H1 (cell line): ENCODE measurements around the gene RALY. TPM values are rescaled to one million over a fixed set of nuclear protein-coding genes. Genes with fewer than 3 reads are reported as not detected.

ENCODE experiments used
- CTCF ChIA-PET: fragments of 300-600 bp; sonication (Branson Sonifier 250); formaldehyde crosslinking; loops from one replicate; lab custom pipeline; 2021; ENCODE audit not compliant: partially characterized antibody; lab: Charles Lee
- POLR2A ChIA-PET: fragments of 300-600 bp; sonication (Branson Sonifier 250); formaldehyde crosslinking; loops from one replicate; lab custom pipeline; 2021; ENCODE audit warnings: inconsistent platforms; ENCODE audit not compliant: partially characterized antibody; lab: Charles Lee
- DNase-seq, 2 experiments: peaks; one replicate each; pipeline versions ENCODE4 v3.0.0 to v3.0.0-alpha.2; 2010 to 2022; ENCODE audit warnings: low spot score in 2 of 2, low read depth in 1 of 2, mixed read lengths in 1 of 2
- FAIRE-seq: peaks from 2 replicates; lab custom pipeline; 2011; peaks lifted over from hg19 to GRCh38; lab: Jason Lieb, UNC
- H2AFZ ChIP-seq: 2 replicates; pipeline ENCODE4 v1.8.1; 2012; ENCODE audit warnings: low read length, inconsistent platforms
- H2AK5ac ChIP-seq: 2 replicates; pipeline ENCODE4 v1.6.1; 2013; ENCODE audit warnings: low read depth, low read length
- H2BK120ac ChIP-seq: replicated peaks from 2 replicates; pipeline ENCODE3; 2013; ENCODE audit warnings: low read depth, low read length, inconsistent platforms
- H2BK12ac ChIP-seq: 2 replicates; pipeline ENCODE4 v1.6.1; 2013; ENCODE audit warnings: low read depth, low read length
- H2BK15ac ChIP-seq: 2 replicates; pipeline ENCODE4 v1.6.1; 2013; ENCODE audit warnings: low read length
- H2BK20ac ChIP-seq: 2 replicates; pipeline ENCODE4 v1.6.1; 2013; ENCODE audit warnings: low read length
- H2BK5ac ChIP-seq: 2 replicates; pipeline ENCODE4 v1.6.1; 2013; ENCODE audit warnings: low read depth, low read length
- H3K14ac ChIP-seq: 2 replicates; pipeline ENCODE4 v1.6.1; 2013; ENCODE audit warnings: inconsistent platforms; ENCODE audit not compliant: insufficient read length
- H3K18ac ChIP-seq: 2 replicates; pipeline ENCODE4 v1.6.1; 2013; ENCODE audit warnings: low read length; ENCODE audit errors: extremely low read depth
- H3K23ac ChIP-seq: 2 replicates; pipeline ENCODE4 v1.6.1; 2013; ENCODE audit warnings: inconsistent platforms; ENCODE audit not compliant: insufficient read length
- H3K23me2 ChIP-seq: 2 replicates; pipeline ENCODE4 v1.6.1; 2013; ENCODE audit warnings: low read depth, low read length
- H3K27ac ChIP-seq: 2 replicates; pipeline ENCODE4 v1.6.1; 2011; ENCODE audit warnings: low read depth, low read length, inconsistent platforms
- H3K27me3 ChIP-seq, 4 experiments: replicated peaks in 1 of 4; 1 replicate in 1 of 4; 2 replicates in 3 of 4; pipeline versions ENCODE4 v1.6.1 to v1.8.1; 2011 to 2013; ENCODE audit warnings: low read length in 3 of 4, mild to moderate bottlenecking in 3 of 4, inconsistent platforms in 2 of 4, mixed read lengths in 2 of 4, moderate library complexity in 1 of 4; ENCODE audit not compliant: control insufficient read depth in 3 of 4, insufficient read depth in 3 of 4; ENCODE audit errors: extremely low read depth in 1 of 4
- H3K36me3 ChIP-seq, 4 experiments: 2 replicates each; pipeline versions ENCODE4 v1.6.1 to v1.8.1; 2011 to 2013; ENCODE audit warnings: mild to moderate bottlenecking in 4 of 4, low read length in 3 of 4, moderate library complexity in 2 of 4, control low read depth in 1 of 4, inconsistent platforms in 1 of 4; ENCODE audit not compliant: insufficient read depth in 4 of 4, control insufficient read depth in 2 of 4
- H3K4ac ChIP-seq: replicated peaks from 2 replicates; pipeline ENCODE3; 2013; ENCODE audit warnings: low read length, low read depth, mixed read lengths, inconsistent platforms; ENCODE audit not compliant: insufficient read length
- H3K4me1 ChIP-seq, 4 experiments: replicated peaks in 1 of 4; 1 replicate in 1 of 4; 2 replicates in 3 of 4; pipeline versions ENCODE4 v1.6.1 to v1.8.1; 2011 to 2013; ENCODE audit warnings: low read length in 3 of 4, inconsistent platforms in 2 of 4, mixed read lengths in 1 of 4; ENCODE audit not compliant: insufficient read depth in 4 of 4, control insufficient read depth in 3 of 4
- H3K4me2 ChIP-seq, 2 experiments: 2 replicates each; pipeline versions ENCODE4 v1.6.1 to v1.8.1; 2011 to 2013; ENCODE audit warnings: low read depth in 2 of 2, low read length in 2 of 2, control low read depth in 1 of 2, inconsistent platforms in 1 of 2, mild to moderate bottlenecking in 1 of 2; ENCODE audit not compliant: insufficient read depth in 1 of 2
- H3K4me3 ChIP-seq, 4 experiments: fragments of 200-600, 300-600 bp in 1 of 4; sonication (generic), shearing (Covaris generic), sonication (Bioruptor Twin) in 1 of 4; 2 replicates each; pipeline versions ENCODE4 v1.5.1 to v1.8.1; 2011 to 2016; ENCODE audit warnings: low read length in 4 of 4, low read depth in 3 of 4, control low read depth in 2 of 4, inconsistent platforms in 2 of 4, mild to moderate bottlenecking in 2 of 4, mixed read lengths in 1 of 4, moderate library complexity in 1 of 4; ENCODE audit not compliant: insufficient read depth in 2 of 4; ENCODE audit errors: extremely low read depth in 1 of 4
- H3K56ac ChIP-seq: replicated peaks from 2 replicates; pipeline ENCODE3; 2013; ENCODE audit warnings: low read depth, mild to moderate bottlenecking, mixed read lengths, low read length, inconsistent platforms; ENCODE audit not compliant: insufficient read length
- H3K79me1 ChIP-seq: 2 replicates; pipeline ENCODE4 v1.6.1; 2013; ENCODE audit warnings: low read depth, low read length, control low read depth
- H3K79me2 ChIP-seq, 2 experiments: 2 replicates each; pipeline versions ENCODE4 v1.6.1 to v1.8.1; 2012 to 2013; ENCODE audit warnings: low read length in 2 of 2, mild to moderate bottlenecking in 2 of 2, inconsistent platforms in 1 of 2; ENCODE audit not compliant: insufficient read depth in 2 of 2, control insufficient read depth in 1 of 2
- H3K9ac ChIP-seq, 4 experiments: replicated peaks in 1 of 4; 1 replicate in 1 of 4; 2 replicates in 3 of 4; pipeline versions ENCODE4 v1.6.1 to v1.8.1; 2011 to 2013; ENCODE audit warnings: low read depth in 3 of 4, low read length in 3 of 4, control low read depth in 2 of 4, mild to moderate bottlenecking in 2 of 4, moderate library complexity in 2 of 4, inconsistent platforms in 1 of 4; ENCODE audit errors: extremely low read depth in 1 of 4
- H3K9me3 ChIP-seq, 2 experiments: 2 replicates each; pipeline versions ENCODE4 v1.6.1 to v1.8.1; 2012 to 2013; ENCODE audit warnings: mild to moderate bottlenecking in 2 of 2, moderate library complexity in 2 of 2, control low read depth in 1 of 2, inconsistent platforms in 1 of 2, low read depth in 1 of 2, low read length in 1 of 2, mixed read lengths in 1 of 2; ENCODE audit not compliant: insufficient read depth in 2 of 2
- H4K20me1 ChIP-seq, 2 experiments: replicated peaks in 1 of 2; 2 replicates each; pipeline versions ENCODE3 to v1.8.1; 2011 to 2013; ENCODE audit warnings: inconsistent platforms in 2 of 2, low read length in 2 of 2, mild to moderate bottlenecking in 1 of 2; ENCODE audit not compliant: insufficient read depth in 2 of 2, control insufficient read depth in 1 of 2
- H4K5ac ChIP-seq: 2 replicates; pipeline ENCODE4 v1.6.1; 2013; ENCODE audit warnings: low read length, low read depth, mixed read lengths, inconsistent platforms; ENCODE audit not compliant: insufficient read length
- H4K8ac ChIP-seq: 2 replicates; pipeline ENCODE4 v1.8.0; 2013; ENCODE audit warnings: mild to moderate bottlenecking, moderate library complexity, low read length, inconsistent platforms; ENCODE audit not compliant: insufficient read depth; ENCODE audit errors: extremely low read depth
- H4K91ac ChIP-seq: replicated peaks from 2 replicates; pipeline ENCODE3; 2013; ENCODE audit warnings: low read length, mixed read lengths, inconsistent platforms; ENCODE audit not compliant: insufficient read length
- BRCA1 ChIP-seq: IDR thresholded peaks from 2 replicates; pipeline ENCODE4 v1.6.1; 2012; ENCODE audit warnings: low read depth, low read length, improper control_type of control experiment
- JUN ChIP-seq: IDR thresholded peaks from 2 replicates; pipeline ENCODE4 v1.6.1; 2011; ENCODE audit warnings: low read depth, mild to moderate bottlenecking, improper control_type of control experiment, low read length
- RNF2 ChIP-seq: fragments of 200-900, 300-1000 bp; sonication (generic); IDR thresholded peaks from 2 replicates; pipeline ENCODE4 v1.7.1; 2016; ENCODE audit warnings: borderline replicate concordance, low read depth, mild to moderate bottlenecking, antibody characterized with exemption, low read length; ENCODE audit not compliant: poor library complexity, severe bottlenecking; ENCODE audit errors: missing control alignments
- SP2 ChIP-seq: IDR thresholded peaks from 2 replicates; pipeline ENCODE4 v1.6.1; 2012; ENCODE audit warnings: mild to moderate bottlenecking, low read length, inconsistent platforms
- TAF7 ChIP-seq: optimal IDR thresholded peaks from 2 replicates; pipeline ENCODE3; 2011; ENCODE audit warnings: low read depth, mild to moderate bottlenecking, inconsistent platforms, low read length, moderate library complexity, borderline replicate concordance
- YY1 ChIP-seq: IDR thresholded peaks from 2 replicates; pipeline ENCODE4 v1.6.1; 2011; ENCODE audit warnings: low read depth, mild to moderate bottlenecking, low read length
- ZNF274 ChIP-seq: IDR thresholded peaks from 2 replicates; pipeline ENCODE4 v1.7.0; 2012; ENCODE audit warnings: low read length, borderline replicate concordance; ENCODE audit errors: extremely low read depth
- WGBS, 2 experiments: shearing (Covaris generic) in 1 of 2; methylation state at CpG; one replicate each; pipeline versions ENCODE4 v1.1.6 to v1.1.7; 2013 to 2015; ENCODE audit warnings: low lambda C conversion rate in 2 of 2, mixed read lengths in 2 of 2, inconsistent platforms in 1 of 2, low coverage in 1 of 2, missing lambda C conversion rate in 1 of 2; ENCODE audit not compliant: insufficient replicate concordance in 2 of 2, insufficient coverage in 1 of 2, insufficient read length in 1 of 2; ENCODE audit errors: extremely low coverage in 1 of 2, missing lambda C conversion rate in 1 of 2; 5-methylcytosine and 5-hydroxymethylcytosine counted together
- polyA plus RNA-seq, 7 experiments: library from polyadenylated mRNA; depleted of rRNA in 3 of 7; stranded (reverse) in 5 of 7; unstranded in 2 of 7; fragments of >200 nt in 5 of 7; fragments of 200-250 nt in 2 of 7; gene quantifications; 1 replicate in 5 of 7; 2 replicates in 1 of 7; 4 replicates in 1 of 7; pipeline versions ENCODE4 v1.2.1 to v1.2.3, GENCODE V29; 2011 to 2013; ENCODE audit warnings: missing spikeins in 2 of 7, mixed read lengths in 2 of 7
- total RNA-seq: library from RNA; stranded (reverse); fragmentation: NEBNext Ultra II Directional; extraction: Animal tissue kit (Norgen Biotek cat#: 25700); gene quantifications from 2 replicates; pipeline ENCODE4 v1.2.1, GENCODE V29; 2021

Gene RALY
- total and polyA plus RNA-seq, 2 of the 8 experiments (the other 6 are each of a cell fraction or from before 2014, with no cell fraction given) = 133 to 148 TPM

DNA sequence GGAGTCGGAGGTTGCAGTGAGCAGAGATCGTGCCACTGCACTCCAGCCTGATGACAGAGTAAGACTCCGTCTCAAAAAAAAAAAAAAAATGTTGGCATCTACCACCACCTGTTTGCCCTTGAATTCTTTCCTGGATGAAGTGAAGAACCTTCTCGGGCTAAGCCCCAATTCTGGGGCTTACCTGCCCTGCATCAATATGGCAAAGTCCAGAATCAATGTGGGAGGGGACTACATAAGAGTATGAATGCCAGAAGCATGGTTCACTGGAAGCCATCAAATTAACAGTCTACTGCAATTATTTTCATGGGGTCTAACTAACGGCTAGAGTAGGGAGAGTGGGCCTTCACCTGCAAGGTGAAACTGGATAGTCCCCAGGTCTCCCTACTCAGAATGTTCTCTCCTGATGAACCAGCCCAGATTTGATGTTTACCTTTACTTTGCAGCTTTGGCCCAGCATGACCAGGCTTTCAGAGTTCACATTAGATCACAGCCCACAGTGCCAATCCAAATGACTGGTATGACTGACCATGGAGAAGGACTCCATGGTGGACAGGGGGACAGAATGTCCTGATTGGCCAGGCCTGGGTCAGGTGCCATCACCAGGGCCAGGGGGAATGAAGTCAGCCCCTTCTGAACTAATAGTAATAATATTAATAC is 7.0 kb upstream of the RALY start:
- Histone ChIP-seq H2BK20ac (no peak overlapping the region), H3K79me2 (peaks cover 0 to 5% of the 10 kb centered on the region in 2 experiments; a peak in 2 of 4 replicates), H2BK15ac (no peak overlapping the region), H2BK5ac (no peak overlapping the region), H4K5ac (no peak overlapping the region), H3K27me3 (no peaks in the 10 kb centered on the region), H3K23me2 (no peaks in the 10 kb centered on the region), H4K91ac (no peak overlapping the region), H3K27ac (no peak overlapping the region), H4K20me1 (no peaks in the 10 kb centered on the region), H3K9ac (no peak overlapping the region), H3K4ac (no peak overlapping the region), H4K8ac (no peak overlapping the region), H3K18ac (no peak overlapping the region), H3K79me1 (peaks cover 3% of the 10 kb centered on the region; the same call in 1 of the 2 replicates), H2BK12ac (no peak overlapping the region), H3K23ac (no peak overlapping the region), H3K4me2 (no peak overlapping the region), H3K36me3 (no peaks in the 10 kb centered on the region), H3K14ac (no peak overlapping the region), H2BK120ac (no peak overlapping the region), H2AK5ac (no peak overlapping the region), H3K56ac (no peak overlapping the region), H3K4me3 (no peak overlapping the region), H2AFZ (no peak overlapping the region), H3K9me3 (no peaks in the 10 kb centered on the region), H3K4me1 (peaks cover 0 to 3% (median 2%) of the 10 kb centered on the region in 4 experiments; a peak in 2 of 7 replicates)
- WGBS, 2 experiments = 93% methylated on average over 5 of the region's 5 CpGs; no CpG with 5 or more reads in 1 of the 2 experiments
- POLR2A ChIA-PET = no interaction called here
- TF ChIP-seq JUN (no peak), BRCA1 (no peak), RNF2 (no peak), TAF7 (no peak), YY1 (no peak), SP2 (no peak), ZNF274 (no peak)
- FAIRE-seq = no peak
- DNase-seq = no peak
- CTCF ChIA-PET = interaction anchor here (0.7 kb wide), 2 partner anchors 181 to 429 kb away, joined by 3 to 4 read pairs; no protein-coding TSS in a partner anchor
